A549 treated with AZD9567 at 1 μM for 4 hours (cell line): ENCODE results near the gene SLITRK4. TPM values are rescaled to one million over a fixed set of nuclear protein-coding genes. Genes with fewer than 3 reads are reported as not detected.

Experiments used
- total RNA-seq: library from RNA; stranded (reverse); fragments of 200-300 nt; extraction: Qiagen RNA extraction; gene quantifications from 5 replicates; pipeline ENCODE4 v1.2.3, GENCODE V29; 2022; ENCODE audit not compliant: insufficient read depth

Gene SLITRK4
- not detected in 5 replicates for total RNA-seq

DNA sequence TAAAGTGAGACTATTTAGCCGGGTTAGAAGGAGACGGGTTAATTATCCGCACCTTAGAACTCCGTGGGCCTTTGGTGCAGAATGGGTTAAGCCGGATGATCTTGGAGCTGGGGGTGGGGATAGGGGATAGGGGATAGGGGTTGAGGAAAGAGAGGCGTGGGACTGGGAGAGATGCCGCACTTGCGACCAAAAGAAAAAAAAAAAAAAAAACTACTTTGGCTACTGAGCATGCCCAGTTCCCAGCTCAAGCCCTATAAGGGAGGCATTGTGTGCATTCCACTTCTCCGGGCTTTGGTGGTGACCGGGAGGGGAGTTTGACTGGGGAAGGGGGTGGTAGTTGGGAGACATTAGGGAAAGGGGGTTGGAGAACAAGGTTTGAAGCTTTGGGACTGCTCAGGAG lies at the start of gene SLITRK4:
Gene SLITRK4 (minus strand): TSS at position 187 of the 400 bp plus-strand sequence. CDS start 4,993 bp downstream, outside the sequence.

Other genes starting within 250 kb of the SLITRK4 start
- not detected in 5 replicates for gene SPANXN3, start 118.6 kb downstream of the SLITRK4 start, total RNA-seq
- gene SPANXN2, start 84.7 kb upstream of the SLITRK4 start, total RNA-seq: not detected in 5 replicates
- not detected in 5 replicates for gene UBE2NL, start 248.0 kb upstream of the SLITRK4 start, total RNA-seq